DND-41 (cell line): ENCODE measurements around the gene DNAJC12.

Source experiments
- ATAC-seq: fragments of 200-7000 bp; cut with Tn5 transposase; 3 replicates; pipeline ENCODE4 v1.9.1; 2021; ENCODE audit warnings: low read depth; ENCODE audit not compliant: insufficient read depth
- DNase-seq: peaks from one replicate; pipeline ENCODE4 v3.0.0-alpha.2; 2020
- H2AFZ ChIP-seq: 2 replicates; pipeline ENCODE4 v1.6.0; 2012; ENCODE audit warnings: low read depth, low read length
- H3K27ac ChIP-seq: 2 replicates; pipeline ENCODE4 v1.5.1; 2012; ENCODE audit warnings: low read length, inconsistent platforms
- H3K27me3 ChIP-seq: fragments of 200-600 bp; sonication (generic); 2 replicates; pipeline ENCODE4 v1.6.0; 2012; ENCODE audit warnings: low read length, mild to moderate bottlenecking, inconsistent platforms; ENCODE audit not compliant: insufficient read depth, poor library complexity
- H3K36me3 ChIP-seq: 2 replicates; pipeline ENCODE4 v1.5.1; 2012; ENCODE audit warnings: low read length, inconsistent platforms; ENCODE audit not compliant: insufficient read depth
- H3K4me1 ChIP-seq: 2 replicates; pipeline ENCODE4 v1.5.1; 2012; ENCODE audit warnings: mild to moderate bottlenecking, low read length; ENCODE audit not compliant: insufficient read depth
- H3K4me2 ChIP-seq: 2 replicates; pipeline ENCODE4 v1.6.0; 2012; ENCODE audit warnings: mild to moderate bottlenecking, moderate library complexity, low read length, inconsistent platforms; ENCODE audit not compliant: insufficient read depth
- H3K4me3 ChIP-seq, 2 experiments: fragments of 200-600 bp in 1 of 2; shearing (Covaris generic) in 1 of 2; 2 replicates each; pipeline ENCODE4 v1.5.1; 2012 to 2016; ENCODE audit warnings: inconsistent platforms in 2 of 2, low read length in 2 of 2, mild to moderate bottlenecking in 2 of 2, low read depth in 1 of 2, moderate library complexity in 1 of 2
- H3K79me2 ChIP-seq: 2 replicates; pipeline ENCODE4 v1.6.0; 2012; ENCODE audit warnings: low read length, inconsistent platforms; ENCODE audit not compliant: insufficient read depth
- H3K9ac ChIP-seq: 2 replicates; pipeline ENCODE4 v1.6.0; 2012; ENCODE audit warnings: low read depth, mild to moderate bottlenecking, inconsistent platforms, low read length, moderate library complexity
- H3K9me3 ChIP-seq: 2 replicates; pipeline ENCODE4 v1.5.1; 2012; ENCODE audit warnings: low read length, moderate library complexity, mild to moderate bottlenecking, inconsistent platforms; ENCODE audit not compliant: insufficient read depth, severe bottlenecking
- H4K20me1 ChIP-seq: 2 replicates; pipeline ENCODE4 v1.6.0; 2012; ENCODE audit warnings: low read length; ENCODE audit not compliant: insufficient read depth
- CTCF ChIP-seq: IDR thresholded peaks from 2 replicates; pipeline ENCODE4 v1.5.1; 2012; ENCODE audit warnings: borderline replicate concordance, low read length, moderate library complexity, mild to moderate bottlenecking; ENCODE audit not compliant: poor library complexity, severe bottlenecking; ENCODE audit errors: extremely low read depth
- EZH2 ChIP-seq: IDR thresholded peaks from 3 replicates; pipeline ENCODE4 v1.6.1; 2012; ENCODE audit warnings: borderline replicate concordance, low read depth, mild to moderate bottlenecking, moderate library complexity, low read length, inconsistent platforms; ENCODE audit not compliant: severe bottlenecking

DNAJC12 gene

GRCh38 chr10:67869996-67870395 is 32.0 kb upstream of the DNAJC12 start:
- Histone ChIP-seq H3K4me2 (no peak overlapping the region), H3K4me3 (no peak overlapping the region), H2AFZ (no peak overlapping the region), H3K36me3 (no peaks in the 10 kb centered on the region), H3K27me3 (no peaks in the 10 kb centered on the region), H3K9me3 (no peaks in the 10 kb centered on the region), H3K9ac (no peak overlapping the region), H3K27ac (no peak overlapping the region), H3K79me2 (no peaks in the 10 kb centered on the region), H3K4me1 (no peaks in the 10 kb centered on the region), H4K20me1 (no peaks in the 10 kb centered on the region)
- no peak for TF ChIP-seq EZH2
- TF ChIP-seq CTCF, result no peak
- DNase-seq (no peak), ATAC-seq (no peak)

- Histone ChIP-seq H3K36me3 (no peaks in the 10 kb centered on the region), H3K79me2 (no peaks in the 10 kb centered on the region), H3K9ac (no peak overlapping the region), H3K27me3 (no peaks in the 10 kb centered on the region), H2AFZ (no peak overlapping the region), H3K4me2 (no peak overlapping the region), H3K27ac (no peak overlapping the region), H3K4me3 (no peak overlapping the region), H4K20me1 (no peaks in the 10 kb centered on the region), H3K4me1 (no peaks in the 10 kb centered on the region), H3K9me3 (no peaks in the 10 kb centered on the region)
- no peak for DNase-seq
- TF ChIP-seq EZH2 (no peak), CTCF (no peak)
- no peak for ATAC-seq
Measured at GRCh38 chr10:67868132-67868531, 30.1 kb upstream of the DNAJC12 start.

- no peak for TF ChIP-seq CTCF
- H2AFZ ChIP-seq, result no peak overlapping the region
Measured at GRCh38 chr10:67864607-67865371, 26.8 kb upstream of the DNAJC12 start.

GRCh38 chr10:67863094-67863493 is 25.1 kb upstream of the DNAJC12 start:
- Histone ChIP-seq H3K4me1 (no peaks in the 10 kb centered on the region), H3K27me3 (no peaks in the 10 kb centered on the region), H4K20me1 (no peaks in the 10 kb centered on the region), H2AFZ (no peak overlapping the region), H3K27ac (no peak overlapping the region), H3K9ac (no peak overlapping the region), H3K4me3 (no peak overlapping the region), H3K9me3 (no peaks in the 10 kb centered on the region), H3K4me2 (no peak overlapping the region), H3K36me3 (no peaks in the 10 kb centered on the region), H3K79me2 (no peaks in the 10 kb centered on the region)
- ATAC-seq (no peak), DNase-seq (no peak)
- no peak for TF ChIP-seq EZH2
- TF ChIP-seq CTCF, result no peak

More at GRCh38 chr10:67864607-67865371, 26.8 kb upstream of the DNAJC12 start:
- no peak overlapping the region for H3K4me2 ChIP-seq
- no peaks in the 10 kb centered on the region for H4K20me1 ChIP-seq
- no peaks in the 10 kb centered on the region for H3K9me3 ChIP-seq
- H3K27ac ChIP-seq, result no peak overlapping the region
- no peak overlapping the region for H3K4me3 ChIP-seq
- no peaks in the 10 kb centered on the region for H3K79me2 ChIP-seq
- no peak overlapping the region for H3K9ac ChIP-seq
- no peaks in the 10 kb centered on the region for H3K4me1 ChIP-seq
- no peak for ATAC-seq
- DNase-seq, result no peak
- no peaks in the 10 kb centered on the region for H3K36me3 ChIP-seq
- H3K27me3 ChIP-seq, result no peaks in the 10 kb centered on the region
